Lower leg skin (tissue), 3 donors: ENCODE measurements around the gene OR10A2.

ENCODE experiments used
- POLR2A ChIP-seq, 2 donors: fragments of 450-650 bp; IDR thresholded peaks; one replicate each; pipeline ENCODE4 v1.6.1; 2016 to 2017; ENCODE audit warnings: antibody characterized with exemption in 2 of 2, mild to moderate bottlenecking in 1 of 2, moderate library complexity in 1 of 2
- TF ChIP-seq, protein P1 (sequence below), 3 donors: fragments of 450-650 bp; IDR thresholded peaks; one replicate each; pipeline ENCODE4 v1.5.1; 2016; ENCODE audit warnings: antibody characterized with exemption in 3 of 3, mild to moderate bottlenecking in 3 of 3, moderate library complexity in 2 of 3

GRCh38 chr11:6911948-6912347, 49.1 kb downstream of the OR10A2 start:
- TF ChIP-seq, protein P1, sequence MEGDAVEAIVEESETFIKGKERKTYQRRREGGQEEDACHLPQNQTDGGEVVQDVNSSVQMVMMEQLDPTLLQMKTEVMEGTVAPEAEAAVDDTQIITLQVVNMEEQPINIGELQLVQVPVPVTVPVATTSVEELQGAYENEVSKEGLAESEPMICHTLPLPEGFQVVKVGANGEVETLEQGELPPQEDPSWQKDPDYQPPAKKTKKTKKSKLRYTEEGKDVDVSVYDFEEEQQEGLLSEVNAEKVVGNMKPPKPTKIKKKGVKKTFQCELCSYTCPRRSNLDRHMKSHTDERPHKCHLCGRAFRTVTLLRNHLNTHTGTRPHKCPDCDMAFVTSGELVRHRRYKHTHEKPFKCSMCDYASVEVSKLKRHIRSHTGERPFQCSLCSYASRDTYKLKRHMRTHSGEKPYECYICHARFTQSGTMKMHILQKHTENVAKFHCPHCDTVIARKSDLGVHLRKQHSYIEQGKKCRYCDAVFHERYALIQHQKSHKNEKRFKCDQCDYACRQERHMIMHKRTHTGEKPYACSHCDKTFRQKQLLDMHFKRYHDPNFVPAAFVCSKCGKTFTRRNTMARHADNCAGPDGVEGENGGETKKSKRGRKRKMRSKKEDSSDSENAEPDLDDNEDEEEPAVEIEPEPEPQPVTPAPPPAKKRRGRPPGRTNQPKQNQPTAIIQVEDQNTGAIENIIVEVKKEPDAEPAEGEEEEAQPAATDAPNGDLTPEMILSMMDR (IDR thresholded peaks at IDR 0.05) = no peak
- TF ChIP-seq POLR2A (IDR thresholded peaks at IDR 0.05) = no peak
